HG02798 (cell line): ENCODE measurements around the gene TMEM238.
A peak's percentile ranks its signal among the peaks of the same experiment; 100 is the strongest.
"Not testable (repeated sequence)": the region's sequence is repeated elsewhere in the genome, so short reads cannot be mapped to it uniquely, and the experiment has no call there.

ENCODE experiments used
- ATAC-seq: cut with Tn5 transposase; IDR thresholded peaks from one replicate; pipeline ENCODE4 v1.9.1; 2021; ENCODE audit warnings: mild to moderate bottlenecking; ENCODE audit not compliant: unreplicated experiment, poor library complexity

Gene TMEM238

DNA sequence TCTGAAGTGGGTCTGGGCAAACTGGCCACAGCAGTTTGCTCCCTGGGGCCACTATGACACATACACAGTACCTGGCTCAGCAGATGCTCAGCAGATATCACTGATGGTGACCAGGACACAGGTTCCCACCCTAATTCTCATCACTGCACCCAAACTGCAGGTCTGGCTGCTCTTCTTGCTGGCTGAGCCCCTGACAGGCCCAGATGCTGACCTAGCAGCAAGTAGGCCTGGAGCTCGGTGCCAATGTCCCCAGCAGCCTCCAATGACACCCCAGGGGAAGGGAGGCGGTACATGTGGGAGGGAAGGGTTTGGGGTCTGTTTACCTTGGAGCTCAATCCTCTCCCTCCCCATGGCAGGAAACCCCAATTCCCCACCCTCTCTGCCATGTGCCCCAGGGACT lies 18.4 kb upstream of the TMEM238 start:
- no peak for ATAC-seq

DNA sequence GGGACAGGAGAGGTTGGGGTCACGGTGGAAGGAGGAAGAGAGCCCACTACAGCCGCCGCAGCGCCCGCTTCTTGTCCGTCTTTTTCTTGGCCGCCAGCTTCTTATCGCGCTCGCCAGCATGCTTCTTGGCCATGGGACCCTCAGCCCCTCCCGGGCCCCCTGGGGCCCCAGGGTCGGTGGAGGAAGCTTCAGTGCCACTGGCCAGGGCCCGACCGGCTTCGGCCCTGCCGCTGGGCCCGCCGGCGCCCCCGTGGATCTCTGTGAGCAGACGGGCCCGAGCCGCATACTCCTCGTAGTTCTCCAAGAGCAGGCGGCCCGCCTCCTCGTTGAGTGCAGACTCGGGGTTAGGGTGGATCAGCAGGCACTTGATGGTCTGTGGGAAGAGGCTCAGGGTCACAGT lies 17.3 kb upstream of the TMEM238 start:
- ATAC-seq = not testable (repeated sequence)

DNA sequence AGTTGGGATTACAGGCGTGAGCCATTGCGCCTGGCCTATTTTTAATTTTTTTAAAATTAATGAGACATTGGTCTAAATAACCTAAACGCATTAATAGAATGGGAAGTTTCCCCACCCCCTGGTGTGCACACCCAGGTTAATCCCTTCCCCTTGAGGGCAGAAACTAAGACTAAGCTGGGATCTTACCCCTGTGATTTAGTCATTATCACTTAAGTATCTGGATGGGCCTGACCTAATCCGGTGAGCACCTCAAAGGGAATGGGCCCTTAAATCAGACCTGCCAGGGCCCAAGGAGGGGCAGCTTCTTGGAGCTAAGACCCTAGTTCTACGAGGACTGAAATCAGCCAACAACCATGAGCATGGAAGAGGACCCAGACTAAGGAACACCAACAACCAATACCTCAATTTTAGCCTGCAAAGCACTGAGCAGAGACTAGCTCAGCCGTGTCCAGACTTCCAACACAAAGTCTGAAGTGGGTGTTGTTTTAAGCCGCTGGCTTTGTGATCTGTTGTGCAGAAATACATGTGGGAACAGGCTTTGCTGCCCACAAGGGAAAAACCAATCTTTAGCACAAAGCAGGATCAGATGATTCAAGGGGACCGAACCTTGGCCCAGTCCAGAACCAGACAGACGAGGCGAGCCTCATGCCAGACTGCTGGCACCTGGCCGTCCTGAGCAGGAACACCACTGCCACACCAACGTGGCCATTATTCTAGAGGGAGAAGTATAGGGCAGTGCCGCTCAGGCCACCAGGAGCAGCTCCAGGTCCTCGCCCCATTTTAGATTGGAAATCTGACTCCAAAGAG lies 16.4 kb upstream of the TMEM238 start:
- ATAC-seq = no peak

DNA sequence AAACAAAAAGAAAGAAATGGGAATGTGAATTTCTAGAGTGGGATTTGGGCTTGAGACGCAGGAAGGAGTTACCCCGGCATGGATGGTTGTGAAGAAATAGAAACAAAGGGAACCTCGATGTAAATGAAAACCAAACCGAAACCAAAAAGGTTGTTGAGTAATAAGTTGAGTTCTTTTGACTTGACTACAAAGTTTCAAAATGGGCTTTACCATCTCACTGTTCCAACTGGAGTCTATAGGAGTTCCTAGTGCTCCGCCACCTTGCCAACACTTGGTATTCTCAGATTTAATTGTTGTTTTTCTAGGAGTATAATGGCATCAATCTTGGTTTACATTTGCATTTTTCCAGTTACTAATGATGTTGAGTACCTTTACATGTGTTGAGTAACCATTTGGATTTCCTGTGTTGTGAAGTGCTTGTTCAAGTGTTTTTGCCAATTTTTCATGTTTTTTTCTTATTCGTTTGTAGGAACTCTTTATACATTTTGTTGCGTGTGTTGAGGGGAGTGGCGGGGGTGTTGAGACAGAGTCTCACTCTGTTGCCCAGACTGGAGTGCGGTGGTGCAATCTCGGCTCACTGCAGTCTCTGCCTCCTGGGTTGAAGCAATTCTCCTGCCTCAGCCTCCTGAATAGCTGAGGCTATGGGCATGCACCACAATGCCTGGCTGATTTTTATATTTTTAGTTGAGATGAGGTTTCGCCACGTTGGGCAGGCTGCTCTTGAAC lies 14.3 kb upstream of the TMEM238 start:
- no peak for ATAC-seq

DNA sequence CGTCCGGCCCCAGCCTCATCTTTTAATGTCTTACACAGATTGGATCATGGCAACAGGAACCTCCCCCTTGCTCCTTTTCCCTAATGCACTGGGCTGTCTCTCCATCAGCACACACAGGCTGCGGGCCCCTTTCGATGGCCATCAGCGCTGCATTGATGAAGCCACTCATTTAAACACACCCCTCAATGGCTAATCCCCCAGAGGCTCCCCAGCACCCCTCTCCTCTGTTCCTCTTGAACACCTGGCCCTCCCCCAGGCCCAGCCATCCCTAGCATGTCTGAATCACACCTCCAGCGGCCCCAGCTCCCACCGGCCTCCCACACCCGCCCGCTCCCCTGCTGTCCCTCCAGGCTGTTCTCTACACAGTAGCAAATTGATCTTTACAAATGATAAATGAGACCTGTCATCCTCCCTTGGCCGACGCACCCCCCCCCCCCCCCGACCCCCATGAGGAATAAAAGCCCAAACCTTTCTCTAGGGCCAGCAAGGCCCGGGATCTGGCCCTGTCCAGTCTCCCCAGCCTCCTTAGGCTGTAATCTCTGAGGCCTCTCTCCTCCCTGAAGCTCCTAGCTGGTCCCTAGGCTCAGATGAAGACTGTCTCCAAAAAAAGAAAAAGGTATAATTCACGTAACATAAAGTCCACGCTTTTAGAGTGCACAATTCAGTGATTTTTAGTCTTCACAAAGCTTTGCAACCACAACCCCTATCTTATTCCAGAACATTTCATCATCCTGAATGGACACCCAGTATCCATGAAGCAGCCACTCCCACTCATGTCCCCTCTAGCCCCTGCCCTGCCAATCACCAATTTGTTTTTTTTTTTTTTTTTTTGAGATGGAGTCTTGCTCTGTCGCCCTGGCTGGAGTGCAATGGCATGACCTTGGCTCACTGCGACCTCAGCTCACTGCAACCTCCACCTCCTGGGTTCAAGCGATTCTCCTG lies 9.0 kb upstream of the TMEM238 start:
- no peak for ATAC-seq

DNA sequence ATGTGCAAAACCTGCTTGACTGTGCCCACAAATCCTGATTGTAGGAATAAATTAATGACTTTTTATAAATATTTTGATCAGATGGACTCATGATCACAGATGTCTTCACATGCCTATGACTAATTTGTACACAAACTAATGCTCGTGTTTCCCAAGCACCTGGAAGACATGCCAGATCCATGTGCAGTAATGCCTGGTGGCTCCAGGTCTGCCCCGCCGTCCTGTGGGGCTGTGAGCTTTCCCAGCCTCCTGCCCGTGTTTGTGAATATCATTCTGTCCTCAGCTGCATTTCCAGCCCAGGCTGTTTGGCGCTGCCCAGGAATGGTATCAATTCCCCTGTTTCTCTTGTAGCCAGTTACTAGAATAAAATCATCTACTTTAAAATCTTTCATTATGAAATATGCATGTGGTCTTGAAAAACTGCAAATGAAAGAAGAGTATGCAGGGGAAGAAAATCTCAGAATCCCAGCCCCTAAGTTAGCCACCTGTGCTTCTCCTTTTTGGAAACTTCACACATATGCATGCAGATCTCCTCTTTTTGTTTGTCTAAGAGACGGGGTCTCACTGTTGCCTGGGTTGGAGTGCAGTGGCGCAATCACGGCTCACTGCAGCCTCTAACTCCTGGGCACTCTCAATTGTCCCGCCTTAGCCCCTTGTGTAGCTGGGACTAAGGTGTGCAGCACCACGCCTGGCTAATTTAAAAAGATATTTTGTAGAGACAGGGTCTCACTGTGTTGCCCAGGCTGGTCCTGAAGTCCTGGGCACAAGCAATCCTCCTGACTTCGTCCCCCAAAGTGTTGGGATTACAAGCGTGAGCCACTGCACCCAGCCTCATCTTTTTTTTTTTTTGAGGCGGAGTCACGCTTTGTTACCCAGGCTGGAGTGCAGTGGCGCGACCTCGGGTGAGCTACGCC lies 7.9 kb upstream of the TMEM238 start:
- ATAC-seq = no peak

DNA sequence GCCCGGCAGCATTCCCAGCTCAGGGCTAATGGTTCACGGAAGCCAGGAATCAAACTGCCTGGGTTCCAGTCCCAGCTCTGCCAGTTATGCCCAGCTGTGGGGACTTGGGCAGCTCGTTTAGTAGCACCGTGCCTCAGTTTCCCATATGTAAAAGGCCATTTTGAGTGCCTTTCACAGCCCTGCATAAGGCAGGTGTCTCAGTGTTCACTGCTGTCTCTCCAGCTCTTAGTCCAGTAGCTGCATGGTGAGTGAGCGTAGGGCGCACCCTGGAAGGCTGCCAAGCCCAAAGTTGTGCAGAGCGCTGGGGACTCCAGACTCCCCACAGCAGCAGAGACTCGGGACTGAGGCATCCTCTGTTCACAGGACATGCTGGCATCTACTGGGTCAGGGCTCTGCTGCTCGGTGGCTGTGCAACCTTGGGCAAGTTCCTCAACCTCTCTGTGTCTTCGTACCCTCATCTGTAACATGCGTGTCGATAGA lies 7.1 kb upstream of the TMEM238 start:
- no peak for ATAC-seq

DNA sequence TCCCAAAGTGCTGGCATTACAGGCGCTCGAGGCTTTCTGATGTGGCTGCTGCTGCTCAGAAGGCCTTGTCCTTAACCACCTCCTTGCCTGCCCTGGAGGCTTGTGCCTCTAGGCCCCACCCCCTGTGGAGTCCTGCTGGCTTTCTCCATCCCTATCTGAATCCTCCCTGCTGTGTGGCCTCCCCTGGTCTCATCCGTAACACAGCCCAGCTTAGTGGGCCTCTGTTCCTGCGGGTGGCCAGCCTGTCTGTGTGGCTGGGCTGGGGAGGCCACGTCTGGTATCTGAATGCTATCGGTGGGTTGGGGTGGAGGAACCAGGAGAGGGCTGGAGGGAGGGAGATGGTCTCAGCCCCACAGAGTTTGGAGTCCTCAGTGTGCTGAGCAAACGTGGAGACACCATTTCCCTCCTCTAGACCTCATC lies 6.4 kb upstream of the TMEM238 start:
- no peak for ATAC-seq

DNA sequence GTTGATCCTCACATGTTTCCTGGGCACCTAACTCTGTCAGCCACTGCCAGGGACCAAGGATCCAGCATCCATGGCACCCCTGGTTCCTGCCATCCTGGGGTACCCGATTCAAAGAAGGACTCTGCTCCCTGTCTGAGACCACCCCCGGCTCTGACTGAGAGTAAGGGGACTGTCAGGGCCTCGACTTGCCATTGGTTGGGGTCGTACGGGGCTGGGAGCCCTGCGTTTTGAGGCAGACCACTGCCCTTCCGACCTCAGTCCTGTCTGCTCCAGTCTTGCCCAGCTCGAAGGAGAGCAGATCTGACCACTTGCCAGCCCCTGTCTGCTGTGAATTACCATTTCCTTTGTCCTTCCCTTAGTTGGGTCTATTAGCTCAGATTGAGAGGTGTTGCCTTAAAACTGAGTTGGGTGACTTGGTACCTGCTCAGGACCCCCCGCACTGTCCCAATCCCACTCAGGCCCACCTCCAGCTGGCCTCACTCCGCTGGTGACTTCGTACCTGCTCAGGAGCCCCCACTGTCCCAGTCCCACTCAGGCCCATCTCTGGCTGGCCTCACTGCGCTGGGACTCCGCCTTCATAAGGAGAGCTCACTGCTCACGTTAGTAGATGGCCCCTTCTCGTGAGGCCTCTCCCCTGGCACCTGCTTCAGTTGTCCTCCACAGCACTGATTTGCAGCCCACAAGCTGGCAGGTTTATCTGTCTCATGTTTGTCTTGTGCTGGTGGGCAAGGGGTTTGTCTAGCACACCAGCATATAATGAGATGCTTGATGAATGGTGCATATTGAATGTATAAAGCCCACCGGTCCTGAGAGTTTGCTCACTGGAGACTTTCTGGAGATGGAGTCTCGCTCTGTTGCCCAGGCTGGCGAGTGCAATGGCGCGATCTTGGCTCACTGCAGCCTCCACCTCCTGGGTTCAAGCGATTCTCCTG lies 5.6 kb upstream of the TMEM238 start:
- no peak for ATAC-seq

DNA sequence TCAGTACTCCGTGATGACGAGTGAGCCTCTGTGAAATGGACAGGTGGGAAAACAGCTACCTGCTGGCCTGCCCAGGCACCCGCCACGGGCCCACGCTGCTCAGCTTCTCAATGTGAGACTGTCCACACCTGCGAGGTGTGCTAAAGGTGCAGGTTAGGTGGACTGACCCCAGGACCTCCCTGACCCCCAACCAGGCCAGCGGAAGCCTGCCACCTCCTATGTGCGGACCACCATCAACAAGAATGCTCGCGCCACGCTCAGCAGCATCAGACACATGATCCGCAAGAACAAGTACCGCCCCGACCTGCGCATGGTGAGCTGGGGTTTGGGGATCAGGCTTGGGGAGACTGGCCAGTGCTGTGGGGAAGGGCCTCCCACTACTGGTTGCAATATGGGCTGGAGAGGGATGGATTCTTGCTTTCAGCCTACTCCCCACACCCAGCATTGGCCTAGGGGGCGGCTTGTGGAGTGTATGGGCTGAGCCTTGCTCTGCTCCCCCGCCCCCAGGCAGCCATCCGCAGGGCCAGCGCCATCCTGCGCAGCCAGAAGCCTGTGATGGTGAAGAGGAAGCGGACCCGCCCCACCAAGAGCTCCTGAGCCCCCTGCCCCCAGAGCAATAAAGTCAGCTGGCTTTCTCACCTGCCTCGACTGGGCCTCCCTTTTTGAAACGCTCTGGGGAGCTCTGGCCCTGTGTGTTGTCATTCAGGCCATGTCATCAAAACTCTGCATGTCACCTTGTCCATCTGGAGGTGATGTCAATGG lies 3.8 kb upstream of the TMEM238 start:
- no peak for ATAC-seq

DNA sequence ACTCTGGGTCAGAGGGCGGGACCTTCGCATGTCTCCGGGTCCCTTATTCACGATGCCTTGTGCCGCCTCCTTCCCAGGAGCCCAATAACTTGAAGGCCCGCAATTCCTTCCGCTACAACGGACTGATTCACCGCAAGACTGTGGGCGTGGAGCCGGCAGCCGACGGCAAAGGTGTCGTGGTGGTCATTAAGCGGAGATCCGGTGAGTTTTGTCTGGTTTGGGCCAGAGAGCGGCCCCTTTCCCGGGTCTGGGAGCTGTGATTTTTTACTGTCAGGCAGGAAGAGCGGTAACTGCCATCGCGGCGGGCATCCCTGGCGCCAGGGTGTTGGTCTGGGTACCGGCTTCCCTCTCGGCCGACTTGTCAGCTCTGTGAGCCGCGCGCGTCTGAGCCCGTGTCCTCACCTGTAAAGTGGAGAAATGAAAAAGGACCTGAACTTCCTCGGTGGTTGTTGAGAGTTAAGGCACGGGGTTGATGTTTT lies 2.4 kb upstream of the TMEM238 start:
- no peak for ATAC-seq

DNA sequence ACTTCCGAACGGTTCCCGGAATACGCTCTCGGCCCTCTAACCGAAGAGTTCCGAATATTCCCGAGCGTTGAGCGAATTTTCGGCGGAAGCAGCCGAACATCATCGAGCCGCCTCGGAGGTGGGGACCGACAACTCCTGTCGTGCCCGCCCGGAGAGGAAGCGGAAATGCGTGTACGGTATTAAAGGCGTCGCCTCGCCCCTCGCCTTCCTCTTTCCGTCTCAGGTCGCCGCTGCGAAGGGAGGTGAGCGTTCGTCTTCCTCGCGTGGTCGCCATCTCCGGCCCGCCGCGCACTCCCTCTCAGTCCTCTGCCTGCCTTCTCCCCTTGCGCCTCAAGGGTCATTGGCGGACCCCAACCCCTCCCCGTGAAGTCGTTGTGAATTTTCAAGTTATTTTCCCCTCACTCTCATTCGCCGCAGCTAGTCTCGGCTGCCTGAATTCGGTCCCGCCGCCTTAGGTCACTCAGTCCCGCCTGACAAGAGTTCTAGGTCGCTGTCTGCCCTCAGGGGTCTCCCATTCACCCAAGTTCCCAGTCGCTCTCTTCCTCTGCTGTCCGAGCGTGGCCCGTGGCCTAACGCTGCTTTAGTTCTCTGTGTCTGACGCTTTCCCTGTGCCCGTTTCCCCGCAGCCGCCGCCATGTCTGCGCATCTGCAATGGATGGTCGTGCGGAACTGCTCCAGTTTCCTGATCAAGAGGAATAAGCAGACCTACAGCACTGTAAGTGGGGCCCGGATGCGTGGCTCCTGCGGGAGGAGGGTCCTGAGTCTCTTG lies 1.8 kb upstream of the TMEM238 start, which contains the start of gene RPL28:
TSS of gene RPL28 (plus strand) at position 209 of the 769 bp plus-strand sequence. CDS start at position 635, 426 bp downstream.
- peak; percentile 77 for ATAC-seq

DNA sequence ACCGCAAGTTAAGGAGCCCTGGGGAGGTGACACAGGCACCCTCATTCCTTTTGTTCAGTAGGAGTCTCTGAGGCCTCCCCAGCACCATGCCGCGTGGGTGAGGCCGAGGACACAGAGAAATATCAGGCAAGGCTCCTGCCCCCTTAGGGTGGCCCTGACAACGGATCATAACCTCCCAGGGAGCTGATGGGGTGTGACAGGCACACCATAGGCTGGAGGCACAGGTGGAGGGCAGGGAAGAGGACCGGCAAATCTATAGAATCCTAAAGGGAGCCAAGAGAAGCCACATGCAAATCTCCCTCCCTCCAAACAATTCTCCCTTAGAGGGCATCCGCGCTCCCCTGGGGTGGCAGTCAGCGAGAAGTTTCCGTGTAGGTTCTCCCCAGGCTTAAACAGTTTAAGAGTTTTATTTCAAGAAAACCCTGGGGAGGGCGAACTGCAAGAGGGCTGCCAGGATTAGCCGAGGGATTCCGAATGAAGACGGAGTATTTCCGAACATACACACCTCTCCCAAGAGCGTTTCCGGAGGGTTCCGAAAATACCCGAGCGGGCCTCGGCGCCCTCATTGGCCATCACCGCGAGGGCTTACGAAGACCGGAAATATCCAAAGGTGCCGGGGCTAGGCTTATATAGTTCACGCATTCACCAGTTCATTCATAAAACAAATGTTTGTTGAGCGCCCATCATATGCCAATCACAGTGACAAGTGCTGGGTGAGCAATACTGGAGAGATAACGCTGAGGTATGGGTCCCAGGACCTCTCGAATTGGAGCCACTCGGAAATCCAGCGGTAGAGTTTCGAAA lies 1.0 kb upstream of the TMEM238 start:
- ATAC-seq = peak; percentile 65

DNA sequence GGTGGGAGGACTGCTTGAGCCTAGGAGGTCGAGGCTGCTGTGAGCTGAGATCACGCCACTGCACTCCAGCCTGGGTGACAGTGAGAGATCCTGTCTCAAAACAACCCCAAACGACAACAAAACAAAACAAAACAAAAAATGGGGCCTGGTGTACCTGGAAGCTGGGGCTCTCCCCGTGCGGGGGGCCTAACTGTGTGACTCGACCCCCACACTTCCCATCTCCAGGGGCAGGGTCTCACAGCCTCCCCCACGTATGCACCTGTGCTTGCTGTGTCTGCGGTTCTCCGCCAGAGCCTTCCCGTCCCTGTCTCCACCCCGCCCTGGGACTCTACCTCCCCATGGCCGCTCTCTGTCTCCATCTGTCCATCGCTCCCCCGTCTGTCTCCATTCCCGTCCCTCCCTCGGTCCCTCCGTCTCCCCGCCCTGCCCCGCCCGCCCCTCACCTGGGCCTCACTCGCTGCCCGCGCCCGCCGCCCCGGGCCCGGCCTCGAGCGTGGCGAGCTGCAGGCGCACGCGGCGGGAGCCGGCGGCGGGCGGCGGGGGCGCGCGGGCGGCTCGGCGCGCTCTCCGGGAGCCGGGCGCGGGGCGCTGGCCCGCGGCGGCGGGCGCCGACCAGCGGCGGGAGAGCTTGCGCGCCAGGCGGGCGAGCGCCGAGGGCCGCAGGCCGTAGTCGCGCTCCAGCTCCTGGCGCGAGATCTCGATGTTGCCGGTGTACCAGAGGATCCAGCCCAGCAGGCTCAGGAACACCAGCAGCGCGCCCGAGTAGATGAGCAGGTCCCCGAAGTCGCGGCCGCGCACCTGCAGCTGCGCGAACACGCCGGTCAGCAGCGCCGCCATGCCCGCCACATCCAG lies 587 bp downstream of the TMEM238 start:
- no peak for ATAC-seq

DNA sequence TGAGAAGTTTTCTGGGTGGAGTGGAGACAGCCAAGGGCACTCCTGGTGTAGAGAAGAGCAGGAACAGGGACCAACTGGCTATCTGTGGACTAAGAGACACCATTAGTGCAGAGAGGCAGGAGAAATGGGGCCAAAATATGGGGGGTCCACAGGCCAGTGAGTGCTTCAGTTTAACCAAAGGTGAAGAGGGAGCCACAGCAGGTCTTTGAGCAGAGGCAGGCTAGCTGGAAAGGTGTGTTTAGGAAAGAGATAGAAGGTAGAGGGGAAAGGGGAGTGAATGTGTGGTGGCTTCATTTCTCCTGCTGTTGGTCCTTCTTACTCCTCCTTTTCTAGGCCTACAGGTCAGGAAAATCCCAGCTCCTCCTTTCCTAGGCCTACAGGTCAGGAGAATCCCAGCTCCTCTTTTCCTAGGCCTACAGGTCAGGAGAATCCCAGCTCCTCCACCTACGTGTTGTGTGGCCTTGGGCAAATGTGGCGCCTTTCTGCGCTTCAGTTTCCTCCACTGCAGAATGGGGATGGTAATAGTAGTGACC lies 1.5 kb downstream of the TMEM238 start:
- ATAC-seq = no peak
